ENCODE results near the gene LRIT3.

LRIT3 gene

GRCh38 chr4:109912706-109913595, 65.0 kb downstream of the LRIT3 start, which contains the start of gene EGF:
Gene EGF (plus strand): TSS chr4:109912883. CDS start chr4:109913336, 453 bp downstream.
- DNase-seq, result no peak

GRCh38 chr4:109913596-109914241, 65.8 kb downstream of the LRIT3 start:
- DNase-seq, result no peak

GRCh38 chr4:109914322-109914721, 66.4 kb downstream of the LRIT3 start:
- DNase-seq, result no peak

GRCh38 chr4:109915385-109916026, 67.6 kb downstream of the LRIT3 start:
- no peak for DNase-seq

GRCh38 chr4:109916027-109916409, 68.1 kb downstream of the LRIT3 start:
- DNase-seq, result peak; percentile 16

GRCh38 chr4:109921384-109921808, 73.5 kb downstream of the LRIT3 start:
- DNase-seq, result no peak
